A204.1 (cell line): ENCODE results near the gene MTMR1.

ENCODE experiments used
- FAIRE-seq: peaks from 2 replicates; lab custom pipeline; 2012; peaks lifted over from hg19 to GRCh38; lab: Jason Lieb, UNC

The MTMR1 gene

DNA sequence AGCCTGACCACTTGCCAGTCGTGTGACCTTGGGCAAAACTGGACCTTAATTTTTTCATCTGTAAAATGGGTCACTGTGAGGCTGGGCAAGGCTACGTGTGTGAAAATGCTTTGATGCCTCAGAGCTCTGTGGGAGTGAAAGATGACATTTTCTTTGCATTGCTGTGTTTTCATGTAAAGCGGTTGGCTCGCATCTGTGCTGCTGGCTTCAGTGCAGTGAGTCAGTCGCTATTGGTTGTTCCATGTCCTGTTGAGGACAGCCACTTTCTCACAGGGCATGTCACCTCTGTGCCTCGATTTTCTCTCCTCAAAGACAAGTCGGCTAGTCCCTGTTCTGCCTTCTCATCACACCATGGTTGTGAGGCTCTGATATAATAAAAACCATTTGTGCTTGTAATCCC, 4.4 kb downstream of the MTMR1 start:
- no peak for FAIRE-seq

DNA sequence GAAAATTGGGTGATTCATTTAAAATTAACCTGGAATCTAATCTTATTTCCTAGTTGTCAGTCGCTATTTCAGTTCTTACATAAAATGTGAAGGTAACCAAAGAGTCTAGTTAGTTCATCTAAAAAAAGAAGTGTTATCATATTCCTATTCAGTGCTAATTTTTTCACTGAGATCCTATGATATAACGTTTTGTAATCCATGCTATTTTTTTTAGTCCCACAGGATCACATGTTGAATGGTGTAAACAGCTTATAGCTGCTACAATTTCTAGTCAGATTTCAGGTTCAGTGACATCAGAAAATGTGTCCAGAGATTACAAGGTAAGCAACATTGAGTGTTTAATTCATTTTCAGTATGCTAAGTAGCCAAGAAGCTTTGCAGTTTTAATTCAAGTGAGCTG, 5.8 kb downstream of the MTMR1 start:
- FAIRE-seq = no peak

- FAIRE-seq = no peak
Measured at GRCh38 chrX:150700107-150700506, 6.9 kb downstream of the MTMR1 start.

GRCh38 chrX:150701377-150701776, 8.2 kb downstream of the MTMR1 start:
- FAIRE-seq = no peak

GRCh38 chrX:150702966-150703694, 9.9 kb downstream of the MTMR1 start:
- no peak for FAIRE-seq

GRCh38 chrX:150703695-150703974, 10.4 kb downstream of the MTMR1 start:
- FAIRE-seq = no peak

- no peak for FAIRE-seq
Measured at GRCh38 chrX:150704030-150704613, 10.9 kb downstream of the MTMR1 start.

GRCh38 chrX:150712619-150713018, 19.4 kb downstream of the MTMR1 start:
- no peak for FAIRE-seq

GRCh38 chrX:150715184-150715583, 22.0 kb downstream of the MTMR1 start:
- no peak for FAIRE-seq

- FAIRE-seq = no peak
Measured at GRCh38 chrX:150719621-150720020, 26.4 kb downstream of the MTMR1 start.

GRCh38 chrX:150729956-150730355, 36.8 kb downstream of the MTMR1 start:
- FAIRE-seq = no peak

- FAIRE-seq = no peak
Measured at GRCh38 chrX:150730719-150731118, 37.5 kb downstream of the MTMR1 start.

- no peak for FAIRE-seq
Measured at GRCh38 chrX:150731795-150732194, 38.6 kb downstream of the MTMR1 start.

GRCh38 chrX:150736475-150736874, 43.3 kb downstream of the MTMR1 start:
- no peak for FAIRE-seq

DNA sequence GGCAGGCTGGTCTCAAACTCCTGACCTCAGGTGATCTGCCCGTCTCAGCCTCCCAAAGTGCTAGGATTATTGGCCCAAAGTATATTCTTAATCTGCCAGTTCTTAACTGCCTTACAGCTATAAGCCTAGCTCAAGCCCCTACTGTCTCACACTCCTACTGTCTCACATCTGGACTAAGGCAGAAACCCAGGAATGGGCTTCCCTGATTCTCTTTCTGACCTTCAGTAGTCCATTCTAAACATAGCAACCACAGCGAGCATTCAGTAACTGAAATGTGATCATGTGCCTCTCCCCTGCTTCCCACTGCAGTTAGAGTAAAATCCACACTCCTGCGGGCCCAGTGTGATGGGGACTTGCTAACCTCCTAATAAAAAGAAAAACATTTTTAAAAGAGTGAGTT, 58.9 kb downstream of the MTMR1 start:
- no peak for FAIRE-seq

DNA sequence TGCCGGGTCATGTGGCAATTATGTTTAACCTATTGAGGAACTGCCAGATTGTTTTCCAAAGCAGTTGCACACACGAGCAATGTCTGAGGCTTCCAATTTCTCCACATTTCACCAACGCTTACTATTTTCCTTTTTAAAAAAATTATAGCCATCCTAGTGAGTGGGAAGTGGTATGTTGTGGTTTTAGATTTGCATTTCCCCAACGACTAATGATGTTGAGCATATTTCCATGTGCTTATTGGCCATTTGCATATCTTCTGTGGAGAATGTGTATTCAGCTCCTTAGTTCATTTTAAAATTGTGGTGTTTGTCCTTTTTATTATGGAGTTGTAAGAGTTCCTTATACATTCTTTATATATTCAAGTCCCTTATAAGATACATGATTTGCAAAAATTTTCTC, 60.2 kb downstream of the MTMR1 start:
- no peak for FAIRE-seq

- FAIRE-seq = no peak
Measured at GRCh38 chrX:150753968-150754367, 60.8 kb downstream of the MTMR1 start.

DNA sequence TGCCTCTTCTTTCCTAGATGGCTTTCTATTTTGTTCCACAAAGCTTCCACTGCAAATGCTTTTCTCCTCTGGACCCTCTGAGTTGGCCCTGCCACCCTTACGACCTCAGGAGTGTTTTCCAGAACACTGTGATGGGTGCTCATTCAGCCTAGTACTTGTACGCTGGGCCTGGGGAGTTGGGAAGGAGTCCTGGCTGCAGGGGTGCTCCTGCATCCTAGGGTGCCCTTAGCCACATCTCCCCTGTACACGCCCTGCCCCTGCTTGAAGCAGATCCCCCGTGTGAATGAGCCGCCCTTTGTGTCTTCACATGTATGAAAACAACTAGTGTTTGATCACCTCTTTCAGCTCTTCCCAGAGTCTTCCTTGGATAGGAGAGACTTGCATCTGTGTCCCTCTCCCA, 64.2 kb downstream of the MTMR1 start:
- no peak for FAIRE-seq

- FAIRE-seq = no peak
Measured at GRCh38 chrX:150759568-150760416, 66.6 kb downstream of the MTMR1 start.

GRCh38 chrX:150761176-150761818, 68.1 kb downstream of the MTMR1 start:
- FAIRE-seq = no peak

DNA sequence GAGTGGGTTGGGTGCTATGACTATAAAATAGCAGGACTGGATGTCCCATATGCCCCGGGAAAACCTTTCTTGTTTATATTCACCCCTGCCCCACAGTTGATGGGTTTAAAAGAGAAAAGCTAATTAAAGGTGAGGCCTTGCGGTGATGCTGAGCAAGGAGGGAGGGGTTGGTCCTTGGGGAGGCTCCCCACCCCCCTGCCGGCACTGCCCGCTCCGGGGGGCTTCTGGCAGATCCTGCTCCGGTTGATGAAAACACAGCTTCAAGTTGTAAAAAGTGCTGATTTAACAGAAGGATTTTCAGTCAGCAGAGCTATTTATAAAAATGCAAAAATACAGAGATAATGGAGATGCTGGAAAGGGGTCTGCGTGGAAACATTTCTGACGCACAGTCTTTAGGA, 68.6 kb downstream of the MTMR1 start:
- FAIRE-seq = no peak

DNA sequence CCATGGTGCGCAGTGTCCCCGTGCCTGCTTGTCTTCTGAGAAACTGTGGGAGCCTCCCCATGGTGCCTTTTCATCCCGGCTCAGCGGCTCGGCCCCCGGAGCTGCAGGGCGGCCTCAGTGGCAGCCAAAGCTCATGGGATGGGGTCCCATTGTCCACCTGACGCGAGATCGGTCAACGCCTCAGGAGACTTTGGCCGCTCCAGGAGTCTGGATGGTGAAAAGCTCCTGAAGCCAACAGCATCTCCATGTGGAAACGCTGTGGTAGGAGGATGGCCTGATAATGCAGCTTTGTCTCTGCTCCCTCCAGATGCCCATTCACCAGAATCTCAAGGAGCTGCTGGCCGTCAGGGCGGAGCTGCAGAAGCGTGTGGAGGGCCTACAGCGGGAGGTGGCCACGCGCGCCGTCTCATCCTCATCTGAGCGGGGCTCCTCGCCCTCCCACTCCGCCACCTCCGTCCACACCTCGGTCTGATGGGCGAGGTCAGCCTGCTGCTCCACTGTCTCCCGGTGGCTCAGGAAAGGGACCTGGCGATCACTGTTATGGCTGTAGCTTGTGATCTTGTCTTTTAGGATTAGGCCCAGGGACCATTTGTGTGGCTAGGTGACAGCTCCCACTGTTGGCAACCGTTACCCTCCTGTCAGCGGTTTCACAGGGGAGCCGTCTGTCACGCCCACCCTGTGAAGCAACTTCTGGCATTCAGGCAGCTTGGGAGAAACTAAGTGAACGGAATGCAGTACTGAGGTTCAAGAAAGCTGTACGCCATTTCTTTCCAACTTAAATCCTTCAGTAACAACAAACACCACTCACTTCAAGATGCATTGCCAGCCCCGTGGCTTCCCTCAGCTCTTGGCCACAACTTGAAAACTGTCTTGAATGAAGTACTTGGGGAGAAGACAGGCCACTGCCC, 69.3 kb downstream of the MTMR1 start:
- no peak for FAIRE-seq
